Ishikawa (cell line): ENCODE data around the gene SSTR3.

Experiments
- EGR1 ChIP-seq: IDR thresholded peaks from 2 replicates; pipeline ENCODE4 v1.6.1; 2012
- EP300 ChIP-seq: IDR thresholded peaks from 2 replicates; pipeline ENCODE4 v1.6.1; 2012; ENCODE audit warnings: borderline replicate concordance
- FOXM1 ChIP-seq: IDR thresholded peaks from 2 replicates; pipeline ENCODE4 v1.6.1; 2012; ENCODE audit warnings: low read depth, borderline replicate concordance
- TAF1 ChIP-seq: IDR thresholded peaks from 2 replicates; pipeline ENCODE4 v1.6.1; 2012; ENCODE audit warnings: low read depth, mild to moderate bottlenecking
- TEAD4 ChIP-seq: IDR thresholded peaks from 2 replicates; pipeline ENCODE4 v1.6.1; 2012
- YY1 ChIP-seq: IDR thresholded peaks from 2 replicates; pipeline ENCODE4 v1.6.1; 2012; ENCODE audit warnings: low read depth
- TF ChIP-seq, protein P1 (sequence below): IDR thresholded peaks from 2 replicates; pipeline ENCODE4 v1.6.1; 2012; ENCODE audit warnings: low read depth, mild to moderate bottlenecking
- TF ChIP-seq, protein P2 (sequence below): IDR thresholded peaks from 2 replicates; pipeline ENCODE4 v1.6.1; 2012

DNA sequence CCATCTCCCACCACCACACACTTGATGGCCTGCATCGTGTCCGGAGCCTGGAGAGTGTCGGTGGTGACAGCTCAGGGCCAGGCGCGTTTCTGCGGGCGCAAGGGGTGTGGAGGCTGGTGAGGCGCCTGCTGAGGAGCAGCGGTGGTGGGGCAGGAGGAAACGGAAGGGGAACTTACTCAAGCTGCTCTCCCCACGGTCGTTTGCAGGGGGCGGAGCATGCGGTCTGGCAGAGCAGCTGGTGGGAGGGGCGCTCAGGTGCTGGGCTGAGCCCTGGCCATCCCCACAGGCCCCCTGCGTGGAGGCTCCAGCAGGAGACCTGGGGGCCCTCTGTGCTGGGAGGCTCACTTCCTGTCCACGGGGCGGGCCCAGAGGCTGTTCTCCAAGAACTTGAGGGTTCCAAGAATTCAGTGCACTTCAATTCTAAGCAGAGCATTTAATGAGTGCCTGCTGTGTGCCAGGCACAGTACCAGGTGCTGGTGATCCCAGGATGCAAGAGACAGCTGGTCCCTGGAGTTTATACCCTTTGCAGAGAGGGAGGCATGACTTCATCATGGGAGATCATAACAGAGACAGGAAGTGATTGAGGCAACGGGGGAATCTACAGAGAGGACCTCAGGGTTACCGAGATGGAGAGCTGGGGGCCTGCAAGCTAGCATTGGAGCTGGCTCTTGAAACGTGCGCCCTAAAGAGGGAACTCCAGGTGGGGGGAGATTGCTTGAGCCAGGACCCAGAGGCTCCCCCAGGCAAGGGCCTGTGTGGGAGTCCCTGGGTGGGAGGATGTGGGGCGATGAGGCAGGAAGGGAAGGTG is 32.0 kb upstream of the SSTR3 start, which contains the start of gene RAC2:
- TF ChIP-seq TAF1 (no peak), YY1 (no peak), TEAD4 (no peak), EP300 (no peak), EGR1 (no peak), FOXM1 (no peak)
- TF ChIP-seq, protein P1, sequence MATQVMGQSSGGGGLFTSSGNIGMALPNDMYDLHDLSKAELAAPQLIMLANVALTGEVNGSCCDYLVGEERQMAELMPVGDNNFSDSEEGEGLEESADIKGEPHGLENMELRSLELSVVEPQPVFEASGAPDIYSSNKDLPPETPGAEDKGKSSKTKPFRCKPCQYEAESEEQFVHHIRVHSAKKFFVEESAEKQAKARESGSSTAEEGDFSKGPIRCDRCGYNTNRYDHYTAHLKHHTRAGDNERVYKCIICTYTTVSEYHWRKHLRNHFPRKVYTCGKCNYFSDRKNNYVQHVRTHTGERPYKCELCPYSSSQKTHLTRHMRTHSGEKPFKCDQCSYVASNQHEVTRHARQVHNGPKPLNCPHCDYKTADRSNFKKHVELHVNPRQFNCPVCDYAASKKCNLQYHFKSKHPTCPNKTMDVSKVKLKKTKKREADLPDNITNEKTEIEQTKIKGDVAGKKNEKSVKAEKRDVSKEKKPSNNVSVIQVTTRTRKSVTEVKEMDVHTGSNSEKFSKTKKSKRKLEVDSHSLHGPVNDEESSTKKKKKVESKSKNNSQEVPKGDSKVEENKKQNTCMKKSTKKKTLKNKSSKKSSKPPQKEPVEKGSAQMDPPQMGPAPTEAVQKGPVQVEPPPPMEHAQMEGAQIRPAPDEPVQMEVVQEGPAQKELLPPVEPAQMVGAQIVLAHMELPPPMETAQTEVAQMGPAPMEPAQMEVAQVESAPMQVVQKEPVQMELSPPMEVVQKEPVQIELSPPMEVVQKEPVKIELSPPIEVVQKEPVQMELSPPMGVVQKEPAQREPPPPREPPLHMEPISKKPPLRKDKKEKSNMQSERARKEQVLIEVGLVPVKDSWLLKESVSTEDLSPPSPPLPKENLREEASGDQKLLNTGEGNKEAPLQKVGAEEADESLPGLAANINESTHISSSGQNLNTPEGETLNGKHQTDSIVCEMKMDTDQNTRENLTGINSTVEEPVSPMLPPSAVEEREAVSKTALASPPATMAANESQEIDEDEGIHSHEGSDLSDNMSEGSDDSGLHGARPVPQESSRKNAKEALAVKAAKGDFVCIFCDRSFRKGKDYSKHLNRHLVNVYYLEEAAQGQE, result no peak
- TF ChIP-seq, protein P2, sequence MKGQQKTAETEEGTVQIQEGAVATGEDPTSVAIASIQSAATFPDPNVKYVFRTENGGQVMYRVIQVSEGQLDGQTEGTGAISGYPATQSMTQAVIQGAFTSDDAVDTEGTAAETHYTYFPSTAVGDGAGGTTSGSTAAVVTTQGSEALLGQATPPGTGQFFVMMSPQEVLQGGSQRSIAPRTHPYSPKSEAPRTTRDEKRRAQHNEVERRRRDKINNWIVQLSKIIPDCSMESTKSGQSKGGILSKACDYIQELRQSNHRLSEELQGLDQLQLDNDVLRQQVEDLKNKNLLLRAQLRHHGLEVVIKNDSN, result no peak
